Thoracic aorta (tissue), 2 donors: ENCODE results near the gene AKT2. TPM values are rescaled to one million over a fixed set of nuclear protein-coding genes. Genes with fewer than 3 reads are reported as not detected.

Experiments
- ATAC-seq: fragments of 150-250 bp; one replicate; pipeline ENCODE4 v1.8.0; 2017; ENCODE audit warnings: low read depth; ENCODE audit not compliant: insufficient number of reproducible peaks, low FRiP score
- DNase-seq: peaks from one replicate; pipeline ENCODE4 v3.0.0-alpha.2; 2020; ENCODE audit warnings: low spot score
- H3K27ac ChIP-seq, 2 donors: fragments of 200-600 bp; sonication (generic); 1 replicate in 1 of 2; 2 replicates in 1 of 2; pipeline ENCODE4 v1.5.1; 2016; ENCODE audit warnings: mild to moderate bottlenecking in 2 of 2, moderate library complexity in 2 of 2
- H3K27me3 ChIP-seq: fragments of 200-600 bp; sonication (generic); replicated peaks from 2 replicates; pipeline ENCODE4 v1.6.0; 2016; ENCODE audit warnings: mild to moderate bottlenecking; ENCODE audit not compliant: insufficient read depth
- H3K36me3 ChIP-seq: fragments of 200-600 bp; sonication (generic); one replicate; pipeline ENCODE4 v1.5.1; 2016
- H3K4me1 ChIP-seq, 2 donors: fragments of 200-600 bp; sonication (generic); 1 replicate in 1 of 2; 2 replicates in 1 of 2; pipeline versions ENCODE4 v1.5.1 to v1.6.0; 2016; ENCODE audit warnings: low read depth in 2 of 2, mild to moderate bottlenecking in 1 of 2; ENCODE audit not compliant: control insufficient read depth in 1 of 2
- H3K4me3 ChIP-seq: fragments of 200-600 bp; sonication (generic); 2 replicates; pipeline ENCODE4 v1.5.1; 2016; ENCODE audit warnings: mild to moderate bottlenecking
- H3K9me3 ChIP-seq: fragments of 200-600 bp; sonication (generic); 2 replicates; pipeline ENCODE4 v1.5.1; 2016
- CTCF ChIP-seq: fragments of 200-600 bp; sonication (generic); IDR thresholded peaks from one replicate; pipeline ENCODE4 v1.5.1; 2019; ENCODE audit warnings: antibody characterized with exemption
- total RNA-seq, 2 donors: library from RNA; depleted of rRNA; stranded (reverse); fragments of >200 nt; gene quantifications; one replicate each; pipeline versions ENCODE4 v1.1.0 to v1.2.3, GENCODE V29; 2016

Gene AKT2
- total RNA-seq, 2 donors from 2014 or later: 94.5 to 138 TPM

GRCh38 chr19:40216013-40216776 lies 69.0 kb downstream of the AKT2 start:
- no peak for ATAC-seq
- Histone ChIP-seq H3K9me3 (no peaks in the 10 kb centered on the region), H3K4me1 (no peaks in the 10 kb centered on the region), H3K4me3 (no peak overlapping the region), H3K27ac (no peak overlapping the region), H3K36me3 (peaks cover 3% of the 10 kb centered on the region), H3K27me3 (peaks cover 4% of the 10 kb centered on the region)
- no peak for DNase-seq
- TF ChIP-seq CTCF: no peak

GRCh38 chr19:40214936-40215335 lies 70.2 kb downstream of the AKT2 start:
- no peaks in the 10 kb centered on the region for H3K4me1 ChIP-seq
- H3K4me3 ChIP-seq: no peak overlapping the region
- DNase-seq (no peak), ATAC-seq (no peak)
- H3K36me3 ChIP-seq: peaks cover 8% of the 10 kb centered on the region
- H3K9me3 ChIP-seq: no peaks in the 10 kb centered on the region
- no peak overlapping the region for H3K27ac ChIP-seq
- H3K27me3 ChIP-seq: peaks cover 4% of the 10 kb centered on the region
- TF ChIP-seq CTCF: no peak

- ATAC-seq: no peak
Measured at GRCh38 chr19:40213882-40214570, 71.1 kb downstream of the AKT2 start.

GRCh38 chr19:40213251-40213829 lies 71.8 kb downstream of the AKT2 start:
- DNase-seq: no peak
- Histone ChIP-seq H3K36me3 (peaks cover 13% of the 10 kb centered on the region), H3K27me3 (peaks cover under 1% of the 10 kb centered on the region), H3K27ac (no peak overlapping the region), H3K9me3 (no peaks in the 10 kb centered on the region), H3K4me3 (no peak overlapping the region), H3K4me1 (no peaks in the 10 kb centered on the region)
- ATAC-seq: no peak
- TF ChIP-seq CTCF: no peak

More at GRCh38 chr19:40213882-40214570, 71.1 kb downstream of the AKT2 start:
- Histone ChIP-seq H3K9me3 (no peaks in the 10 kb centered on the region), H3K36me3 (peaks cover 9% of the 10 kb centered on the region), H3K27me3 (peaks cover 4% of the 10 kb centered on the region), H3K4me1 (no peaks in the 10 kb centered on the region), H3K4me3 (no peak overlapping the region), H3K27ac (no peak overlapping the region)
- TF ChIP-seq CTCF: no peak
- DNase-seq: no peak

GRCh38 chr19:40210889-40211288 lies 74.3 kb downstream of the AKT2 start:
- Histone ChIP-seq H3K4me3 (no peak overlapping the region), H3K27me3 (no peaks in the 10 kb centered on the region), H3K27ac (no peak overlapping the region), H3K9me3 (no peaks in the 10 kb centered on the region), H3K4me1 (no peaks in the 10 kb centered on the region), H3K36me3 (peaks cover 21% of the 10 kb centered on the region)
- DNase-seq (no peak), ATAC-seq (no peak)
- TF ChIP-seq CTCF: no peak
